GM21786 (cell line): ENCODE measurements around the gene CLIC1.
"Not testable (repeated sequence)": the region's sequence is repeated elsewhere in the genome, so short reads cannot be mapped to it uniquely, and the experiment has no call there.

ENCODE experiments used
- ATAC-seq: cut with Tn5 transposase; IDR thresholded peaks from one replicate; pipeline ENCODE4 v1.9.1; 2021; ENCODE audit not compliant: unreplicated experiment

CLIC1 gene

GRCh38 chr6:31723980-31724691 is 12.2 kb downstream of the CLIC1 start:
- no peak for ATAC-seq

GRCh38 chr6:31723245-31723979 is 12.9 kb downstream of the CLIC1 start, which contains the start of gene MPIG6B:
Gene MPIG6B, plus strand, starts transcription at chr6:31723373. Its CDS starts 11 bp downstream, at chr6:31723384.
- ATAC-seq, result no peak

- ATAC-seq, result no peak
Measured at GRCh38 chr6:31722173-31722572, 14.2 kb downstream of the CLIC1 start.

- no peak for ATAC-seq
Measured at GRCh38 chr6:31721351-31722020, 14.8 kb downstream of the CLIC1 start, which contains the start of gene LY6G6C. Gene LY6G6C, minus strand, starts transcription at chr6:31721746. Its CDS starts 67 bp downstream, at chr6:31721679.

GRCh38 chr6:31720196-31720770 is 16.0 kb downstream of the CLIC1 start:
- ATAC-seq, result no peak

- ATAC-seq, result no peak
Measured at GRCh38 chr6:31719001-31719400, 17.3 kb downstream of the CLIC1 start.

- ATAC-seq, result no peak
Measured at GRCh38 chr6:31718265-31718664, 18.1 kb downstream of the CLIC1 start.

- ATAC-seq, result no peak
Measured at GRCh38 chr6:31717499-31718222, 18.7 kb downstream of the CLIC1 start.

GRCh38 chr6:31715022-31715958 is 21.0 kb downstream of the CLIC1 start, which contains the start of gene LY6G6D:
Gene LY6G6D, plus strand, starts transcription at chr6:31715348. Its CDS starts 8 bp downstream, at chr6:31715356.
- no peak for ATAC-seq

GRCh38 chr6:31713991-31714684 is 22.2 kb downstream of the CLIC1 start:
- ATAC-seq, result no peak

- ATAC-seq, result no peak
Measured at GRCh38 chr6:31713465-31713864, 22.9 kb downstream of the CLIC1 start.

- ATAC-seq, result no peak
Measured at GRCh38 chr6:31712296-31712695, 24.0 kb downstream of the CLIC1 start.

GRCh38 chr6:31711233-31711632 is 25.1 kb downstream of the CLIC1 start:
- no peak for ATAC-seq

GRCh38 chr6:31710523-31711219 is 25.7 kb downstream of the CLIC1 start:
- no peak for ATAC-seq

GRCh38 chr6:31709157-31709556 is 27.2 kb downstream of the CLIC1 start:
- ATAC-seq, result not testable (repeated sequence)

- no peak for ATAC-seq
Measured at GRCh38 chr6:31708224-31708623, 28.1 kb downstream of the CLIC1 start.

GRCh38 chr6:31707701-31708100 is 28.6 kb downstream of the CLIC1 start:
- no peak for ATAC-seq

- ATAC-seq, result no peak
Measured at GRCh38 chr6:31706599-31706998, 29.7 kb downstream of the CLIC1 start, which contains the start of gene LY6G6F. Gene LY6G6F, plus strand, starts transcription at chr6:31706866. Its CDS starts 41 bp downstream, at chr6:31706907.
